ENCODE measurements around the gene BRAT1.
"Not testable (repeated sequence)": the region's sequence is repeated elsewhere in the genome, so short reads cannot be mapped to it uniquely, and the experiment has no call there.

The BRAT1 gene

GRCh38 chr7:2555121-2556052 is at the start of gene BRAT1:
Gene BRAT1, minus strand, starts transcription at chr7:2555524. Its CDS starts 1,093 bp downstream, at chr7:2554431.
- DNase-seq = peak; percentile 97 to 99

- DNase-seq = no peak
These were observed 49.4 kb upstream of the BRAT1 start for GRCh38 chr7:2604608-2605174.

- no peak for DNase-seq
These were observed 48.0 kb upstream of the BRAT1 start for GRCh38 chr7:2603044-2603965.

GRCh38 chr7:2602406-2603043 is 47.2 kb upstream of the BRAT1 start:
- peak; percentile 88 to 94 for DNase-seq

GRCh38 chr7:2601907-2602306 is 46.6 kb upstream of the BRAT1 start:
- no peak for DNase-seq

- no peak for DNase-seq
These were observed 45.7 kb upstream of the BRAT1 start for GRCh38 chr7:2601065-2601464.

- no peak for DNase-seq
These were observed 43.0 kb upstream of the BRAT1 start for GRCh38 chr7:2598154-2598823.

- DNase-seq = peak in 1 of 2 experiments; percentile 15
These were observed 41.9 kb upstream of the BRAT1 start for GRCh38 chr7:2597273-2597640.

- DNase-seq = no peak
These were observed 41.3 kb upstream of the BRAT1 start for GRCh38 chr7:2596464-2597272.

- no peak for DNase-seq
These were observed 40.0 kb upstream of the BRAT1 start for GRCh38 chr7:2595258-2595860.

- DNase-seq = no peak
These were observed 39.3 kb upstream of the BRAT1 start for GRCh38 chr7:2594599-2594998.

- no peak for DNase-seq
These were observed 37.9 kb upstream of the BRAT1 start for GRCh38 chr7:2593036-2593727.

GRCh38 chr7:2592375-2592865 is 37.1 kb upstream of the BRAT1 start:
- DNase-seq = no peak

- not testable (repeated sequence) for DNase-seq
These were observed 34.6 kb upstream of the BRAT1 start for GRCh38 chr7:2589941-2590340.

GRCh38 chr7:2589341-2589740 is 34.0 kb upstream of the BRAT1 start:
- no peak for DNase-seq

- DNase-seq = no peak
These were observed 32.5 kb upstream of the BRAT1 start for GRCh38 chr7:2587778-2588177.

GRCh38 chr7:2587134-2587533 is 31.8 kb upstream of the BRAT1 start:
- DNase-seq = no peak

- DNase-seq = no peak
These were observed 31.1 kb upstream of the BRAT1 start for GRCh38 chr7:2586326-2587020.

- no peak for DNase-seq
These were observed 30.1 kb upstream of the BRAT1 start for GRCh38 chr7:2585446-2585845.

All from SHP77 (cell line).